Sigmoid colon (tissue), 7 donors: ENCODE results near the gene OR51A2. TPM values are rescaled to one million over a fixed set of nuclear protein-coding genes. Genes with fewer than 3 reads are reported as not detected.
"Not testable (repeated sequence)": the region's sequence is repeated elsewhere in the genome, so short reads cannot be mapped to it uniquely, and the experiment has no call there.

ENCODE experiments used
- DNase-seq: peaks from one replicate; pipeline ENCODE4 v3.0.0-alpha.2; 2019
- H3K27ac ChIP-seq, 4 donors: fragments of 200-600 bp; sonication (generic); one replicate each; pipeline ENCODE4 v1.5.1; 2016 to 2019; ENCODE audit warnings: mild to moderate bottlenecking in 1 of 4
- H3K27me3 ChIP-seq, 3 donors: fragments of 200-600 bp; sonication (generic); one replicate each; pipeline ENCODE4 v1.5.1; 2019; ENCODE audit warnings: mild to moderate bottlenecking in 1 of 3
- H3K36me3 ChIP-seq, 4 donors: fragments of 200-600 bp; sonication (generic); one replicate each; pipeline ENCODE4 v1.5.1; 2016 to 2019
- H3K4me1 ChIP-seq, 4 donors: fragments of 200-600 bp; sonication (generic); one replicate each; pipeline ENCODE4 v1.5.1; 2017 to 2019
- H3K4me3 ChIP-seq, 4 donors: fragments of 200-600 bp; sonication (generic); one replicate each; pipeline ENCODE4 v1.5.1; 2017 to 2019; ENCODE audit warnings: mild to moderate bottlenecking in 2 of 4, moderate library complexity in 1 of 4
- H3K9me3 ChIP-seq, 4 donors: fragments of 200-600 bp in 3 of 4; sonication (generic) in 3 of 4; one replicate each; pipeline versions ENCODE4 v1.5.1 to v1.6.1; 2013 to 2019
- EP300 ChIP-seq, 4 donors: sonication (generic); formaldehyde crosslinking; IDR thresholded peaks; one replicate each; pipeline ENCODE4 v1.6.1; 2017; ENCODE audit warnings: antibody characterized with exemption in 4 of 4
- POLR2A ChIP-seq, 2 donors: fragments of 450-650 bp; IDR thresholded peaks; one replicate each; pipeline ENCODE4 v1.6.1; 2016; ENCODE audit warnings: antibody characterized with exemption in 2 of 2, mild to moderate bottlenecking in 2 of 2, moderate library complexity in 2 of 2
- POLR2AphosphoS5 ChIP-seq, 4 donors: sonication (generic); formaldehyde crosslinking; IDR thresholded peaks; one replicate each; pipeline ENCODE4 v1.6.1; 2017; ENCODE audit warnings: antibody characterized with exemption in 4 of 4
- WGBS, 2 donors: extraction: QIAGEN DNeasy Blood & Tissue Kit; methylation state at CpG; one replicate each; pipeline ENCODE4 v1.1.7; 2013; 5-methylcytosine and 5-hydroxymethylcytosine counted together
- intact Hi-C: fragments of 100-400 bp; cut with DNase I; formaldehyde crosslinking; loops from one replicate; pipeline ENCODE4 v1.15.1; 2023
- polyA plus RNA-seq, 3 donors: library from polyadenylated mRNA; stranded (reverse); fragments of 200-250 nt; gene quantifications; one replicate each; pipeline ENCODE4 v1.2.3, GENCODE V29; 2013
- total RNA-seq, 4 donors: library from RNA; depleted of rRNA; stranded (reverse); fragments of >200 nt; gene quantifications; one replicate each; pipeline ENCODE4 v1.1.0, GENCODE V29; 2016
- TF ChIP-seq, protein P1 (sequence below), 4 experiments: fragments of 450-650 bp in 3 of 4; fragments of 200-600 bp in 1 of 4; IDR thresholded peaks; one replicate each; pipeline ENCODE4 v1.5.1; 2016 to 2019; ENCODE audit warnings: antibody characterized with exemption in 4 of 4, mild to moderate bottlenecking in 3 of 4, moderate library complexity in 2 of 4
- donor health status: healthy with polysubstance abuse.
- donor health status: Bipolar disorder and iron deficiency.
- donor health status: healthy.

OR51A2 gene, protein sequence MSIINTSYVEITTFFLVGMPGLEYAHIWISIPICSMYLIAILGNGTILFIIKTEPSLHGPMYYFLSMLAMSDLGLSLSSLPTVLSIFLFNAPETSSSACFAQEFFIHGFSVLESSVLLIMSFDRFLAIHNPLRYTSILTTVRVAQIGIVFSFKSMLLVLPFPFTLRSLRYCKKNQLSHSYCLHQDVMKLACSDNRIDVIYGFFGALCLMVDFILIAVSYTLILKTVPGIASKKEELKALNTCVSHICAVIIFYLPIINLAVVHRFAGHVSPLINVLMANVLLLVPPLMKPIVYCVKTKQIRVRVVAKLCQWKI
- total RNA-seq, result not detected
- not detected for polyA plus RNA-seq

DNA sequence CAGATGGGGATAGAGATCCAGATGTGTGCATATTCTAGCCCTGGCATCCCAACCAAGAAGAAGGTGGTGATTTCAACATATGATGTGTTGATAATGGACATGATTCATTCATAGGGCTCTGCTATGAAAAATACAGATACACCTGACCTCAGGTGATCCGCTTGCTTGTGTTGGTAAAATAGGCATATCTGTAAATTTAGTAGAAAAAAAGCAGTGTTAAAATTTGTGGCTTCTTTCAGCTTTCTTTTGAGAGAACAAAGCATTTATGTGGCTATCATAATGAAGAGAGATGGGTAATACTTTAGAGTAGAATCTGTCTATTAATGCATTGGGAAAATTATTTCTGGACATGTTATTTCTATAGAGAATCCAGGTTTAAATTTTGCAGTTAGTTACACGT is at the start of gene OR51A2:
OR51A2 (minus strand) TSS at position 101 of the 400 bp plus-strand sequence; CDS start at position 101, 0 bp downstream.
- 83 to 88% methylated on average over 2 of the region's 2 CpGs for WGBS, 2 donors
- H3K4me3 ChIP-seq, intact Hi-C loops: not testable (repeated sequence)

DNA sequence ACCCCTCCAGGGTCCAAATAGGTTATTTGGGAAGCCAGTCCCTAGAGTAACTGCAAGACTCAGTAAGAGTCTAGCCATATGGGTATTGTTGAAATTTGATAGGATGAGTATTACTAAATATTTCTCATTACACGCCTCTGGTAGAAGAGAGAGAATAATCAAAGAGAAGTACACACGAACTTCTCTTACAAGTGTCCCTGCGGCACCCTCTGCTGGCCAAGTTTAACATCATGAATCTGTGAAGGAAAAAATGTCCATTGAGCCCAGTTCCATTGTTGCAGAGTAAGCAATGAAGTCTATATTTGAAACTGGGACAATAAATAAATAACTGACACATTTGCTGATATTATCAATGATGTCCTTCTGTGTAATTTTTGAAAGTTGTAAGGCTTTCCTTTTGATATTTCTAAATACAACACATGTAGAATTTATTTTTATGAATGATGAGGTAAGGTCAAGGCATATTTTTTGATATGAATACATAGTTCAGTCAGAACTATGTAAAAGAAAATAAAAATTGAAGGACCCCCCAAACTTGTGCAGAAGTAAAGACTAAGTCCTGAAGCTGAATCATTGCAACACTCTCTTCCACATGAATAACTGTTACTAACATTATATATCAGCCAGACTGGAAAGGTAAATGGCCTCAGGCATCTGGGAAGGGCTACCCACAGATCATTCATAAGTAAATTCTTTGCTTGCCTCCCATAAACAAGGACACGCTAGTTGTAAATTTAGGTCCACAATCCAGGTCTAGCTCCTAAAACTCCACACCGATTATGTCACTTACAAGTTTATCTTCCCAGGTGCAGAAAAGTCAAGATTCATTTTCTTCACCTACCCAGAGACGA is 49.1 kb upstream of the OR51A2 start:
- no peak for DNase-seq
- 45% methylated on average over 6 of the region's 6 CpGs for WGBS, 2 donors
- no peaks in the 10 kb centered on the region for H3K36me3 ChIP-seq
- intact Hi-C loops, result loop anchor here (5.0 kb wide), 3 partner anchors 367 to 817 kb away; partner anchors contain the start of gene OR51D1
- no peak for TF ChIP-seq POLR2AphosphoS5 (IDR thresholded peaks at IDR 0.05)
- TF ChIP-seq, protein P1, sequence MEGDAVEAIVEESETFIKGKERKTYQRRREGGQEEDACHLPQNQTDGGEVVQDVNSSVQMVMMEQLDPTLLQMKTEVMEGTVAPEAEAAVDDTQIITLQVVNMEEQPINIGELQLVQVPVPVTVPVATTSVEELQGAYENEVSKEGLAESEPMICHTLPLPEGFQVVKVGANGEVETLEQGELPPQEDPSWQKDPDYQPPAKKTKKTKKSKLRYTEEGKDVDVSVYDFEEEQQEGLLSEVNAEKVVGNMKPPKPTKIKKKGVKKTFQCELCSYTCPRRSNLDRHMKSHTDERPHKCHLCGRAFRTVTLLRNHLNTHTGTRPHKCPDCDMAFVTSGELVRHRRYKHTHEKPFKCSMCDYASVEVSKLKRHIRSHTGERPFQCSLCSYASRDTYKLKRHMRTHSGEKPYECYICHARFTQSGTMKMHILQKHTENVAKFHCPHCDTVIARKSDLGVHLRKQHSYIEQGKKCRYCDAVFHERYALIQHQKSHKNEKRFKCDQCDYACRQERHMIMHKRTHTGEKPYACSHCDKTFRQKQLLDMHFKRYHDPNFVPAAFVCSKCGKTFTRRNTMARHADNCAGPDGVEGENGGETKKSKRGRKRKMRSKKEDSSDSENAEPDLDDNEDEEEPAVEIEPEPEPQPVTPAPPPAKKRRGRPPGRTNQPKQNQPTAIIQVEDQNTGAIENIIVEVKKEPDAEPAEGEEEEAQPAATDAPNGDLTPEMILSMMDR (IDR thresholded peaks at IDR 0.05), result peak in 3 of 4 experiments; percentile 12 to 45 (median 31)
- no peak overlapping the region for H3K4me3 ChIP-seq
- H3K27ac ChIP-seq, result no peak overlapping the region
- no peaks in the 10 kb centered on the region for H3K9me3 ChIP-seq
- no peaks in the 10 kb centered on the region for H3K4me1 ChIP-seq
- H3K27me3 ChIP-seq, result no peaks in the 10 kb centered on the region

More for the DNA sequence above, at the start of gene OR51A2:
- not testable (repeated sequence) for H3K27ac ChIP-seq, DNase-seq, H3K4me1 ChIP-seq, H3K27me3 ChIP-seq, H3K36me3 ChIP-seq, H3K9me3 ChIP-seq

DNA sequence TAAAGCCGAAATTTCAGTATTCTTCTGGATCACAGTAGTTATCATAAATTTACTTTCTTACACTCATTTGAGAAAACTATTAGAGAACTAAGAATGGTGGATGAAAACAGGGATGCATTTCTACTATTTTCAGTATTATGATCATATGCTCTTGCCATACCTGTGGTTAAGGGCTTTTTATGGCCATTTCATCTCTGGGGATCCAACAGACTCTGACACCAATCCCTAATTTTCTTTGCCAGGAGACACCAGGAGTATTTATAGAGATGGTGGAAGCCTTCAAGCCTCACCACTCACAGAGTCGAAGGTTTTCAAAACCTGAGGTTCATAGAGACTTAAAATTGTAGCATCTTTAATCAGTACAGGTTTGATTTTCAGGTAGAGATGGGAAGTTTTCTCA is 39.0 kb upstream of the OR51A2 start, which contains the start of gene OR51L1:
OR51L1 (plus strand) TSS at position 301 of the 400 bp plus-strand sequence. CDS start 4,132 bp downstream, outside the sequence.
- no peak for DNase-seq
- Histone ChIP-seq H3K27me3 (no peaks in the 10 kb centered on the region), H3K9me3 (no peaks in the 10 kb centered on the region), H3K4me3 (no peak within 1 kb of the TSS), H3K27ac (no peak within 1 kb of the TSS), H3K36me3 (no peaks in the 10 kb centered on the region), H3K4me1 (no peaks in the 10 kb centered on the region)
- no peak for TF ChIP-seq EP300 (IDR thresholded peaks at IDR 0.05)
- TF ChIP-seq, protein P1 (IDR thresholded peaks at IDR 0.05), result no peak
- no peak for TF ChIP-seq POLR2A (IDR thresholded peaks at IDR 0.05)
- TF ChIP-seq POLR2AphosphoS5 (IDR thresholded peaks at IDR 0.05), result no peak
- 81 to 88% methylated on average over 2 of the region's 2 CpGs for WGBS, 2 donors
- intact Hi-C loops, result no loop called here

DNA sequence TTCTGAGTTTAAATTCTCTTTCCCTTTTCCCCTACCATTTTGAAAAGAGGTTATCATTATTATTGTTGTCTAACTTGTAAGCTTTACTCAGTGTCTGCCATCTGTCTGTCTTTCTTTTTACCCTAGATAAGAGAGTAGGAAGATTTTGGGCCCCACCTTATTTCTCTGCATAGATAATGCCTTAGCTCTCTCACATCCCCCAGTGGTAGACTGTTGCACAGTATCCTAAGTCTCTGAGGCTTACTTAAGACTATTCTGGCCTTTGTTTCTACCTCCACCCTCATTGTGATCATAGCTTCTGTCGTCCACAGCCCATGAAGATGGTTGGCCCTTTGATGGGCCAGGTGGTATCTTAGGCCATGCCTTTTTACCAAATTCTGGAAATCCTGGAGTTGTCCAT is 35.5 kb upstream of the OR51A2 start:
- 34 to 72% methylated on average over 1 of the region's 1 CpG for WGBS, 2 donors
- H3K9me3 ChIP-seq, result no peaks in the 10 kb centered on the region
- intact Hi-C loops, result no loop called here

DNA sequence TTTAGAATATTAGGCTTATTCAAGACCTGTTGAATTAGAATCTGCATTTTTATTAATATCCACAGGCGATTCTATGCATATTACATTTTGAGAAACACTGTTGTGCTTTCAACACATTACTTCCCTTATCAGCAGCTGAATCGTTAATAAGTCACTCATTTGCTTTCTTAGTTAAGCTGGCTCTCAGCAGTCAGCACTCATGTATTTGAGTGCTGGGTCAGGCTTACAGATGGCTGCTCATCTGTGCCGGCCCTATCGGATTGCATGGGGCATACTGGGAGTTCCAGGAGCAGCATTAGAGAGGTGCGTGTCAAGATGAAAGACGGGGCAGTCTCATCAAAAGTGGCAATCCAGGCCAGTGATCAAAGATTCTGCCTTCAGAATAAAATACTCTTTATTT is 28.3 kb upstream of the OR51A2 start:
- WGBS, 2 donors, result 75 to 81% methylated on average over 6 of the region's 6 CpGs
- intact Hi-C loops, result no loop called here

More for the DNA sequence above, 35.5 kb upstream of the OR51A2 start:
- no peak for DNase-seq
- no peaks in the 10 kb centered on the region for H3K27me3 ChIP-seq
- H3K27ac ChIP-seq, result no peak overlapping the region
- no peaks in the 10 kb centered on the region for H3K4me1 ChIP-seq
- no peak overlapping the region for H3K4me3 ChIP-seq
- no peak for TF ChIP-seq POLR2A (IDR thresholded peaks at IDR 0.05)
- H3K36me3 ChIP-seq, result no peaks in the 10 kb centered on the region

More for the DNA sequence above, 28.3 kb upstream of the OR51A2 start:
- H3K27ac ChIP-seq, result no peak overlapping the region
- TF ChIP-seq POLR2AphosphoS5 (IDR thresholded peaks at IDR 0.05), result no peak
- no peak for TF ChIP-seq EP300 (IDR thresholded peaks at IDR 0.05)
- no peak for TF ChIP-seq POLR2A (IDR thresholded peaks at IDR 0.05)
- TF ChIP-seq, protein P1 (IDR thresholded peaks at IDR 0.05), result no peak
- DNase-seq, result no peak
- H3K27me3 ChIP-seq, result no peaks in the 10 kb centered on the region
- no peak overlapping the region for H3K4me3 ChIP-seq
- H3K9me3 ChIP-seq, result no peaks in the 10 kb centered on the region
- H3K4me1 ChIP-seq, result no peaks in the 10 kb centered on the region
- H3K36me3 ChIP-seq, result no peaks in the 10 kb centered on the region
